GM12878 (cell line): Measurements from ENCODE around the gene PLXNA2. TPM values are rescaled to one million over a fixed set of nuclear protein-coding genes. Genes with fewer than 3 reads are reported as not detected.

Source experiments
- ATAC-seq: fragments of 200-7000 bp; cut with Tn5 transposase; 3 replicates; pipeline ENCODE4 v1.9.1; 2020; ENCODE audit warnings: mild to moderate bottlenecking, moderate library complexity
- BruUV-seq: library from RNA; stranded (reverse); fragments of 400-500 nt; replicated peaks from 2 replicates; lab custom pipeline; 2021; lab: Mats Ljungman, UMichigan
- CTCF ChIA-PET: fragments of 300-600 bp; sonication (Branson Sonifier 250); formaldehyde crosslinking; extraction: SDS; loops from one replicate; lab custom pipeline; 2021; ENCODE audit warnings: inconsistent platforms; lab: Yijun Ruan, JAX
- POLR2A ChIA-PET: fragments of 350-600 bp; formaldehyde crosslinking; extraction: SDS; loops from one replicate; lab custom pipeline; 2021; ENCODE audit warnings: inconsistent platforms; lab: Charles Lee
- RAD21 ChIA-PET: fragments of 300-600 bp; sonication (Branson Sonifier 250); formaldehyde crosslinking; loops from one replicate; lab custom pipeline; 2023; ENCODE audit warnings: antibody characterized with exemption; ENCODE audit not compliant: unreplicated experiment; lab: Charles Lee
- SMC1A ChIA-PET: fragments of 300-600 bp; sonication (Branson Sonifier 250); formaldehyde crosslinking; loops from one replicate; lab custom pipeline; 2023; ENCODE audit not compliant: unreplicated experiment, uncharacterized antibody; lab: Charles Lee
- DNase-seq: peaks from one replicate; pipeline ENCODE4 v3.0.0-alpha.2; 2011; ENCODE audit warnings: low read depth, low spot score
- FAIRE-seq: peaks from 3 replicates; lab custom pipeline; 2011; peaks lifted over from hg19 to GRCh38; lab: Jason Lieb, UNC
- H2AFZ ChIP-seq: 2 replicates; pipeline ENCODE4 v1.6.0; 2011; ENCODE audit warnings: low read depth, low read length, control low read depth; ENCODE audit not compliant: control insufficient read depth
- H3K27ac ChIP-seq: 2 replicates; pipeline ENCODE4 v1.5.1; 2011; ENCODE audit warnings: control low read depth; ENCODE audit not compliant: control insufficient read depth, insufficient read depth
- H3K27me3 ChIP-seq, 2 experiments: replicated peaks in 1 of 2; 2 replicates each; pipeline versions ENCODE4 v1.6.0 to v1.6.1; 2011; ENCODE audit warnings: low read length in 1 of 2; ENCODE audit not compliant: control insufficient read depth in 2 of 2, insufficient read depth in 2 of 2
- H3K36me3 ChIP-seq, 2 experiments: 2 replicates each; pipeline ENCODE4 v1.5.1; 2011; ENCODE audit warnings: low read length in 1 of 2; ENCODE audit not compliant: control insufficient read depth in 2 of 2, insufficient read depth in 2 of 2
- H3K4me1 ChIP-seq: 2 replicates; pipeline ENCODE4 v1.6.1; 2011; ENCODE audit warnings: mild to moderate bottlenecking, low read length, moderate library complexity, mixed read lengths; ENCODE audit not compliant: control insufficient read depth, insufficient read depth
- H3K4me2 ChIP-seq: 2 replicates; pipeline ENCODE4 v1.6.0; 2011; ENCODE audit warnings: control low read depth; ENCODE audit not compliant: control insufficient read depth, insufficient read depth
- H3K4me3 ChIP-seq: fragments of 200-600 bp; sonication (generic); 2 replicates; pipeline ENCODE4 v1.5.1; 2016
- H3K79me2 ChIP-seq: 2 replicates; pipeline ENCODE4 v1.6.0; 2011; ENCODE audit warnings: low read length; ENCODE audit not compliant: control insufficient read depth, insufficient read depth
- H3K9ac ChIP-seq: 2 replicates; pipeline ENCODE4 v1.8.0; 2011; ENCODE audit warnings: low read length, control low read depth, mixed read lengths; ENCODE audit not compliant: control insufficient read depth, insufficient read depth
- H3K9me3 ChIP-seq: replicated peaks from 3 replicates; pipeline ENCODE4 v1.5.1; 2011; ENCODE audit warnings: mild to moderate bottlenecking, low read length; ENCODE audit not compliant: control insufficient read depth, insufficient read depth
- H4K20me1 ChIP-seq: 2 replicates; pipeline ENCODE4 v1.6.0; 2011; ENCODE audit not compliant: control insufficient read depth, insufficient read depth
- BACH1 ChIP-seq: fragments of 450-650 bp; IDR thresholded peaks from 2 replicates; pipeline ENCODE4 v1.6.1; 2017; ENCODE audit warnings: mild to moderate bottlenecking, borderline replicate concordance
- BCL11A ChIP-seq: IDR thresholded peaks from 2 replicates; pipeline ENCODE4 v1.6.1; 2011; ENCODE audit warnings: low read depth, low read length
- EGR1 ChIP-seq, 2 experiments: IDR thresholded peaks; 1 replicate in 1 of 2; 2 replicates in 1 of 2; pipeline ENCODE4 v1.6.1; 2011 to 2012; ENCODE audit warnings: low read depth in 2 of 2, low read length in 2 of 2, borderline replicate concordance in 1 of 2, mild to moderate bottlenecking in 1 of 2, moderate library complexity in 1 of 2
- JUND ChIP-seq: IDR thresholded peaks from 2 replicates; pipeline ENCODE4 v1.6.1; 2012; ENCODE audit warnings: low read depth, mild to moderate bottlenecking, low read length, improper control_type of control experiment, moderate library complexity
- KDM1A ChIP-seq: fragments of 200-600 bp; sonication (generic); IDR thresholded peaks from 2 replicates; pipeline ENCODE4 v1.6.1; 2016; ENCODE audit warnings: borderline replicate concordance
- LARP7 ChIP-seq: fragments of 450-650 bp; IDR thresholded peaks from 2 replicates; pipeline ENCODE4 v1.6.1; 2017; ENCODE audit warnings: mild to moderate bottlenecking
- MEF2A ChIP-seq: IDR thresholded peaks from 2 replicates; pipeline ENCODE4 v1.6.1; 2011; ENCODE audit warnings: low read depth, mild to moderate bottlenecking, low read length, moderate library complexity; ENCODE audit not compliant: insufficient read depth
- NBN ChIP-seq: fragments of 450-650 bp; IDR thresholded peaks from 2 replicates; pipeline ENCODE4 v1.6.1; 2016
- NFYA ChIP-seq: IDR thresholded peaks from 2 replicates; pipeline ENCODE4 v1.6.1; 2011; ENCODE audit warnings: low read depth, mild to moderate bottlenecking, low read length, improper control_type of control experiment, borderline replicate concordance
- NFYB ChIP-seq: IDR thresholded peaks from 2 replicates; pipeline ENCODE4 v1.6.1; 2011; ENCODE audit warnings: low read depth, mild to moderate bottlenecking, low read length, improper control_type of control experiment, moderate library complexity; ENCODE audit not compliant: insufficient read depth
- NR2C2 ChIP-seq: IDR thresholded peaks from 2 replicates; pipeline ENCODE4 v1.6.1; 2011; ENCODE audit warnings: borderline replicate concordance, low read depth; ENCODE audit not compliant: control insufficient read depth, insufficient read length
- RCOR1 ChIP-seq: conservative IDR thresholded peaks from 2 replicates; pipeline ENCODE4 v1.6.1; 2012; ENCODE audit warnings: low read depth, low read length, improper control_type of control experiment
- SMC3 ChIP-seq: IDR thresholded peaks from 2 replicates; pipeline ENCODE4 v1.6.1; 2011; ENCODE audit warnings: low read length, improper control_type of control experiment, borderline replicate concordance
- STAT3 ChIP-seq: IDR thresholded peaks from 2 replicates; pipeline ENCODE4 v1.6.1; 2011; ENCODE audit warnings: low read depth, low read length, improper control_type of control experiment
- TCF12 ChIP-seq: IDR thresholded peaks from 2 replicates; pipeline ENCODE4 v1.6.1; 2011; ENCODE audit warnings: low read depth, mild to moderate bottlenecking, low read length
- ZNF274 ChIP-seq: IDR thresholded peaks from one replicate; pipeline ENCODE4 v1.8.0; 2011; ENCODE audit not compliant: insufficient read length, insufficient read depth
- ZNF384 ChIP-seq: IDR thresholded peaks from 2 replicates; pipeline ENCODE4 v1.6.1; 2012; ENCODE audit warnings: low read depth, mild to moderate bottlenecking, low read length, improper control_type of control experiment, borderline replicate concordance
- WGBS: methylation state at CpG from one replicate; pipeline ENCODE4 v1.1.6; 2016; ENCODE audit warnings: low lambda C conversion rate; ENCODE audit not compliant: insufficient replicate concordance, insufficient coverage; ENCODE audit errors: missing lambda C conversion rate; 5-methylcytosine and 5-hydroxymethylcytosine counted together
- in situ Hi-C: fragments of 300-500 bp; cut with MboI; formaldehyde crosslinking; loops from 9 replicates; pipeline ENCODE4 v1.14.3; 2018; ENCODE audit warnings: mixed read lengths
- intact Hi-C: fragments of 100-400 bp; cut with micrococcal nuclease; formaldehyde crosslinking; loops from one replicate; pipeline ENCODE4 v1.14.2; 2022; ENCODE audit not compliant: unreplicated experiment
- polyA plus RNA-seq, 11 experiments: library from polyadenylated mRNA; depleted of rRNA in 4 of 11; unstranded in 6 of 11; stranded (reverse) in 5 of 11; fragments of >200 nt; fragmentation: Nextera tagmentation in 4 of 11; fragmentation: Illumina TruSeq in 1 of 11; extraction: Ambion mirVana in 4 of 11; extraction: Trizol in 1 of 11; gene quantifications; 1 replicate in 1 of 11; 2 replicates in 10 of 11; pipeline versions ENCODE4 v1.2.1 to v1.2.3, GENCODE V29; 2011 to 2016; ENCODE audit warnings: inconsistent platforms in 2 of 11, missing spikeins in 2 of 11, low read depth in 1 of 11
- total RNA-seq, 4 experiments: library from RNA; depleted of rRNA in 3 of 4; stranded (reverse); fragments of >200 nt in 3 of 4; fragmentation: Illumina TruSeq in 1 of 4; extraction: Trizol in 1 of 4; gene quantifications; 2 replicates each; pipeline versions ENCODE4 v1.2.1 to v1.2.3, GENCODE V29; 2013 to 2021
- TF ChIP-seq, protein P1 (sequence below): fragments of 450-650 bp; IDR thresholded peaks from 2 replicates; pipeline ENCODE4 v1.6.1; 2018; ENCODE audit warnings: mild to moderate bottlenecking, low read depth, moderate library complexity; ENCODE audit not compliant: partially characterized antibody
- TF ChIP-seq, protein P2 (sequence below): fragments of 450-650 bp; IDR thresholded peaks from 2 replicates; pipeline ENCODE4 v1.6.1; 2016; ENCODE audit warnings: mild to moderate bottlenecking

Gene PLXNA2
- total and polyA plus RNA-seq, 10 of the 15 experiments (the other 5 are each of a cell fraction or from before 2014, with no cell fraction given): under 0.01 to 0.08 (median 0.07) TPM; not detected in 4

DNA sequence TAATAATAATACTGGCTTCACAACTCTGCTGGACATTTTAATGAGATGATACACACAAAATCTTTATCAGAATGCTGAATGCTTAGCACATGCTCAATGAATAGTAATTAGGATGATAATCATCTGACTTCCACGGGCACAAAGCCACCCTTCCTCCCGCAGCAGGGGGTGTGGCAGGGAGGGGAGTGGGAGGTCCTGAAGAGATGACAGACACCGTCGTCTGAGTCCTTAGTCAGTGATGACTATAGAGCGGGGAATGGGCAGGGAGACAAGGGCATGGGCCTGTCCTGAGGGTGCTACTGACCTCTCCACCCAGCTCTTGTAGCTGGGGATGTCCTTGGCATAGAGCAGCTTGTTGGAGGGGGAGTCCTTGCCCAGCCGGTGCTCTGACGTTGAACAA lies 215.7 kb downstream of the PLXNA2 start (continued):
- TF ChIP-seq ZNF274: no peak
- TF ChIP-seq LARP7: no peak
- TF ChIP-seq ZNF384: no peak
- no peak for TF ChIP-seq RCOR1
- TF ChIP-seq BACH1: no peak
- TF ChIP-seq SMC3: no peak

- Histone ChIP-seq H3K79me2 (no peaks in the 10 kb centered on the region), H3K9me3 (no peaks in the 10 kb centered on the region), H3K4me1 (no peaks in the 10 kb centered on the region), H3K27ac (no peak overlapping the region), H2AFZ (no peak overlapping the region), H3K36me3 (no peaks in the 10 kb centered on the region), H4K20me1 (no peaks in the 10 kb centered on the region), H3K4me2 (no peak overlapping the region), H3K27me3 (peaks cover 5% of the 10 kb centered on the region in 2 experiments; a peak in 3 of 4 replicates), H3K4me3 (no peak overlapping the region), H3K9ac (no peak overlapping the region)
- ChIA-PET SMC1A (interaction anchor here (0.8 kb wide), 1 partner anchor 52 kb away, joined by 3 read pairs; no protein-coding TSS in a partner anchor), CTCF (interaction anchor here (1.4 kb wide), 1 partner anchor 66 kb away, joined by 3 read pairs; no protein-coding TSS in a partner anchor), RAD21 (no interaction called here), POLR2A (no interaction called here)
- 54% methylated on average over 11 of the region's 11 CpGs for WGBS
- no peak for DNase-seq
- no TSS peak for BruUV-seq
- in situ Hi-C loops (no loop called here), intact Hi-C loops (no loop called here)
- no peak for FAIRE-seq
- ATAC-seq: no peak
- TF ChIP-seq EGR1 (IDR thresholded peaks at IDR 0.05; ENCODE audit: borderline replicate concordance in 1 of 2, low read depth in 2 of 2, low read length in 2 of 2) (no peak), SMC3 (no peak), TCF12 (no peak), MEF2A (no peak), BCL11A (no peak), NR2C2 (no peak), STAT3 (no peak), NFYA (no peak), NBN (no peak), KDM1A (no peak), NFYB (no peak), JUND (no peak)
- TF ChIP-seq, protein P1, sequence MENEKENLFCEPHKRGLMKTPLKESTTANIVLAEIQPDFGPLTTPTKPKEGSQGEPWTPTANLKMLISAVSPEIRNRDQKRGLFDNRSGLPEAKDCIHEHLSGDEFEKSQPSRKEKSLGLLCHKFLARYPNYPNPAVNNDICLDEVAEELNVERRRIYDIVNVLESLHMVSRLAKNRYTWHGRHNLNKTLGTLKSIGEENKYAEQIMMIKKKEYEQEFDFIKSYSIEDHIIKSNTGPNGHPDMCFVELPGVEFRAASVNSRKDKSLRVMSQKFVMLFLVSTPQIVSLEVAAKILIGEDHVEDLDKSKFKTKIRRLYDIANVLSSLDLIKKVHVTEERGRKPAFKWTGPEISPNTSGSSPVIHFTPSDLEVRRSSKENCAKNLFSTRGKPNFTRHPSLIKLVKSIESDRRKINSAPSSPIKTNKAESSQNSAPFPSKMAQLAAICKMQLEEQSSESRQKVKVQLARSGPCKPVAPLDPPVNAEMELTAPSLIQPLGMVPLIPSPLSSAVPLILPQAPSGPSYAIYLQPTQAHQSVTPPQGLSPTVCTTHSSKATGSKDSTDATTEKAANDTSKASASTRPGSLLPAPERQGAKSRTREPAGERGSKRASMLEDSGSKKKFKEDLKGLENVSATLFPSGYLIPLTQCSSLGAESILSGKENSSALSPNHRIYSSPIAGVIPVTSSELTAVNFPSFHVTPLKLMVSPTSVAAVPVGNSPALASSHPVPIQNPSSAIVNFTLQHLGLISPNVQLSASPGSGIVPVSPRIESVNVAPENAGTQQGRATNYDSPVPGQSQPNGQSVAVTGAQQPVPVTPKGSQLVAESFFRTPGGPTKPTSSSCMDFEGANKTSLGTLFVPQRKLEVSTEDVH: no peak
- TF ChIP-seq, protein P2, sequence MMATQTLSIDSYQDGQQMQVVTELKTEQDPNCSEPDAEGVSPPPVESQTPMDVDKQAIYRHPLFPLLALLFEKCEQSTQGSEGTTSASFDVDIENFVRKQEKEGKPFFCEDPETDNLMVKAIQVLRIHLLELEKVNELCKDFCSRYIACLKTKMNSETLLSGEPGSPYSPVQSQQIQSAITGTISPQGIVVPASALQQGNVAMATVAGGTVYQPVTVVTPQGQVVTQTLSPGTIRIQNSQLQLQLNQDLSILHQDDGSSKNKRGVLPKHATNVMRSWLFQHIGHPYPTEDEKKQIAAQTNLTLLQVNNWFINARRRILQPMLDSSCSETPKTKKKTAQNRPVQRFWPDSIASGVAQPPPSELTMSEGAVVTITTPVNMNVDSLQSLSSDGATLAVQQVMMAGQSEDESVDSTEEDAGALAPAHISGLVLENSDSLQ: no peak
Observed at GRCh38 chr1:208027861-208028260, 216.3 kb downstream of the PLXNA2 start.
